Neural crest cell (in vitro differentiated cells): ENCODE data around the gene TATDN3. TPM values are rescaled to one million over a fixed set of nuclear protein-coding genes. Genes with fewer than 3 reads are reported as not detected.
A peak's percentile ranks its signal among the peaks of the same experiment; 100 is the strongest.

Source experiments
- DNase-seq: peaks from one replicate; pipeline ENCODE4 v3.0.0; 2021; ENCODE audit warnings: low read depth, mixed read lengths, low spot score
- H3K27ac Mint-ChIP-seq: one replicate; pipeline ENCODE4 v1.8.0; 2021; ENCODE audit warnings: mild to moderate bottlenecking, mixed read lengths; ENCODE audit not compliant: unreplicated experiment
- H3K27me3 Mint-ChIP-seq: 2 replicates; pipeline ENCODE4 v1.8.0; 2021; ENCODE audit warnings: low read depth, mild to moderate bottlenecking, mixed read lengths
- H3K36me3 Mint-ChIP-seq: 2 replicates; pipeline ENCODE4 v1.8.0; 2021; ENCODE audit warnings: low read depth, mild to moderate bottlenecking, mixed read lengths
- H3K4me1 Mint-ChIP-seq: 2 replicates; pipeline ENCODE4 v1.8.0; 2021; ENCODE audit warnings: mixed read lengths
- H3K4me3 Mint-ChIP-seq: one replicate; pipeline ENCODE4 v1.8.0; 2021; ENCODE audit warnings: mild to moderate bottlenecking, mixed read lengths
- H3K9me3 Mint-ChIP-seq: 2 replicates; pipeline ENCODE4 v1.8.0; 2021; ENCODE audit warnings: mixed read lengths
- total RNA-seq: library from RNA; stranded (reverse); gene quantifications from 2 replicates; pipeline ENCODE4 v1.2.1, GENCODE V29; 2021
- TF ChIP-seq, protein P1 (sequence below): fragments of 200-600 bp; sonication (generic); conservative IDR thresholded peaks from 2 replicates; pipeline ENCODE4 v1.5.0; 2021; ENCODE audit warnings: antibody characterized with exemption, mild to moderate bottlenecking

The TATDN3 gene
- total RNA-seq, 1 donor from 2014 or later, result 14.2 TPM

GRCh38 chr1:212853658-212854057 lies 62.0 kb downstream of the TATDN3 start:
- TF ChIP-seq, protein P1, sequence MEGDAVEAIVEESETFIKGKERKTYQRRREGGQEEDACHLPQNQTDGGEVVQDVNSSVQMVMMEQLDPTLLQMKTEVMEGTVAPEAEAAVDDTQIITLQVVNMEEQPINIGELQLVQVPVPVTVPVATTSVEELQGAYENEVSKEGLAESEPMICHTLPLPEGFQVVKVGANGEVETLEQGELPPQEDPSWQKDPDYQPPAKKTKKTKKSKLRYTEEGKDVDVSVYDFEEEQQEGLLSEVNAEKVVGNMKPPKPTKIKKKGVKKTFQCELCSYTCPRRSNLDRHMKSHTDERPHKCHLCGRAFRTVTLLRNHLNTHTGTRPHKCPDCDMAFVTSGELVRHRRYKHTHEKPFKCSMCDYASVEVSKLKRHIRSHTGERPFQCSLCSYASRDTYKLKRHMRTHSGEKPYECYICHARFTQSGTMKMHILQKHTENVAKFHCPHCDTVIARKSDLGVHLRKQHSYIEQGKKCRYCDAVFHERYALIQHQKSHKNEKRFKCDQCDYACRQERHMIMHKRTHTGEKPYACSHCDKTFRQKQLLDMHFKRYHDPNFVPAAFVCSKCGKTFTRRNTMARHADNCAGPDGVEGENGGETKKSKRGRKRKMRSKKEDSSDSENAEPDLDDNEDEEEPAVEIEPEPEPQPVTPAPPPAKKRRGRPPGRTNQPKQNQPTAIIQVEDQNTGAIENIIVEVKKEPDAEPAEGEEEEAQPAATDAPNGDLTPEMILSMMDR, result no peak
- peak overlapping the region; percentile 23 for H3K4me3 Mint-ChIP-seq
- H3K36me3 Mint-ChIP-seq, result peaks cover 13% of the 10 kb centered on the region
- H3K27ac Mint-ChIP-seq, result no peak overlapping the region
- H3K27me3 Mint-ChIP-seq, result no peaks in the 10 kb centered on the region
- peaks cover 18% of the 10 kb centered on the region for H3K4me1 Mint-ChIP-seq
- no peak for DNase-seq
- H3K9me3 Mint-ChIP-seq, result no peaks in the 10 kb centered on the region

DNA sequence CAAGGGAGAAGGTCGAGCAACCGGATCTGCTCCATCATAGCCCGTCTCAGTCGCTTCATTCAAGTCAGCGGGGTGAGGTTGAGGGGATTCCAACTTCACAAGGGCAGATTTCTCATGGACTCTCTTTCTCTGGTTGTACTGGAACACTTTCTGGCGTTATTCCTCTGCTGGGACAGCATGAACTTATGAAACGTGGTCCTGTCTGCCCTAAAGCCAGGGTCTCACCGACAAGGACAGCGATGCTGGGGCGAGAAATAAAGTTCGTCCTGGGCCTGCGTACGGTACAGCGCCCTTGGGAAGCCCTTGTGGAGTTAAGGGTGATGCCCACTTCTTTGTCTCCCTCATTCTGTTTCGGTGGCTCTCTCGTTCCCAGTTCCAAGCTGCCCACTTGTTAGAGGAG lies 65.1 kb downstream of the TATDN3 start:
- TF ChIP-seq, protein P1, result no peak
- Mint-ChIP-seq H3K27ac (no peak overlapping the region), H3K4me3 (peak overlapping the region; percentile 83)

DNA sequence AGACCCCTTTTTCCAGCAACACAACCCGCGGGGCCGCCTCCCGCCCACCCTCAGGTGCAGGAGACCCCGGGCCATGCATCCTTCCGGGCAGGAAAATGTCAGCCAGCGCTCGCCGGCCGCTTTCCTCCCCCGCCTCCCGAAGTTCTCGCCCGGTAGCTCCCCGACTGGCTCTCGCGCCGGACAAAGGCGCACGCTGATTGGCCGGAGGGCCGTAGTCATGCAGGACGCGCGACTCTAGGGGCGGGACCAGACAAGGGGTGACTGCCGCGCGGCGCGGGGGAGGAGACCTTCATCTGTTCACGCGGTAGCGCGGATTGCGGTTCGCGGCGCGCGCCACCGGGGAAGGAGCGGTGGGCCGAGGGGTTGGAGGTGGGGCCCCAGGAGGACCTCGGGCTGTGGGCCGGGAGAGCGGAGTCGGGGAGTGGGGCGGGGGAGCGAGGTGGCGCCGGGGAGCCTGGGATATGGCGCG lies 66.3 kb downstream of the TATDN3 start, which contains the start of gene FLVCR1:
Gene FLVCR1 (plus strand): TSS at position 284 of the 469 bp plus-strand sequence. CDS start 178 bp downstream, at position 462.
- Mint-ChIP-seq H3K27ac (peak within 1 kb of the TSS; percentile 97), H3K36me3 (peaks cover 5% of the 10 kb centered on the region), H3K4me3 (peak within 1 kb of the TSS; percentile 83), H3K4me1 (peaks cover 28% of the 10 kb centered on the region), H3K27me3 (no peaks in the 10 kb centered on the region), H3K9me3 (no peaks in the 10 kb centered on the region)
- peak; percentile 96 for DNase-seq
- TF ChIP-seq, protein P1, result no peak

More for the DNA sequence above, 65.1 kb downstream of the TATDN3 start:
- Mint-ChIP-seq H3K36me3 (peaks cover 13% of the 10 kb centered on the region), H3K27me3 (no peaks in the 10 kb centered on the region), H3K4me1 (peaks cover 24% of the 10 kb centered on the region), H3K9me3 (no peaks in the 10 kb centered on the region)
- no peak for DNase-seq

GRCh38 chr1:212858461-212859265 lies 67.0 kb downstream of the TATDN3 start:
- no peaks in the 10 kb centered on the region for H3K27me3 Mint-ChIP-seq
- peaks cover 31% of the 10 kb centered on the region for H3K4me1 Mint-ChIP-seq
- H3K36me3 Mint-ChIP-seq, result peaks cover 5% of the 10 kb centered on the region
- H3K27ac Mint-ChIP-seq, result peak overlapping the region; percentile 97
- no peak for DNase-seq
- TF ChIP-seq, protein P1, result no peak
- no peak overlapping the region for H3K4me3 Mint-ChIP-seq
- no peaks in the 10 kb centered on the region for H3K9me3 Mint-ChIP-seq

DNA sequence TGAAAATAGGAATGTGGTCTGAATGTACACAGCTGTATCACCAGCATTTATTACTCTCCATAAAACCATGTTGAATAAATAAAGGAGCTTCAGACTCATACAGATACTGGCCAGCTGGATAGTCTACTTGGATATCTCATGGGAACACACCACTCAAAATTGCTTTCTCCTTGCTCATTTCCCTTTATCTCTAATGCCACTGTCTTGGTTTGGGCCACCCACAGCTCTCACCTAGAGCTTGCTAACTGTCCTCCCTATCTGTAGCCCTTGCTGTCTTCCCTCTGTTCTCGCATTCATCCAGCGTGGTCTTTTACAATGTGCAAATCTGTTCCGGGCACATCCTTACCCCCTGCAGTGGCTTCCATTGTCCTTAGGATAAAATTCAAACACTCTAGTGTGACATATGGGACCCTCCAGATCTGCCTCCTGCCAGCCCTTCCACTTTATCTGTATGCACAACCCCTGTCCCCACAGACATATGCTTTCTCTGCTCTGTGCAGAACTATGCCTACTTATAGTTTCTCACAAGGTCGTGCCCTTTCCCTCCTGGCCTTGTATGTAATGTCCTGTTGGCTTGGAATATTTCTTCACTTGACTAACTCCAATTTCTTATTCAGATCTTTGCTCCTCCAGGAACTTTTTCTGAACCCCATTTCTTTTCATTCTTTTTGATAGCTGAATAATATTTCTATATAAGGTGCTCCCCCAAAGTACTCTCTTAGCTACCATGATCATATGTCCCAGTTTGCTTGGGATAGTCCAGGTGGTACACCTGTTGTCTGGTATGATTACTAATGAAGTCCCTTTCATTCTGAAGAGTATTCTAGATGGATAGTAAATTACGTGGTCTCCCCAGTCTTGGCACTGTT lies 69.3 kb downstream of the TATDN3 start:
- Mint-ChIP-seq H3K4me3 (no peak overlapping the region), H3K36me3 (peaks cover 3% of the 10 kb centered on the region), H3K27me3 (no peaks in the 10 kb centered on the region), H3K4me1 (peaks cover 33% of the 10 kb centered on the region), H3K27ac (no peak overlapping the region), H3K9me3 (no peaks in the 10 kb centered on the region)
- TF ChIP-seq, protein P1, result no peak
- DNase-seq, result no peak
